HepG2 (cell line): ENCODE measurements around the gene NID2. TPM values are rescaled to one million over a fixed set of nuclear protein-coding genes. Genes with fewer than 3 reads are reported as not detected.

ENCODE experiments used
- KMT2B ChIP-seq: IDR thresholded peaks from 2 replicates; pipeline ENCODE4 v1.6.1; 2016; ENCODE audit warnings: missing genetic modification reagents, missing compliant biosample characterization
- MAFK ChIP-seq, 2 experiments: IDR thresholded peaks in 1 of 2; conservative IDR thresholded peaks in 1 of 2; 2 replicates each; pipeline ENCODE4 v1.6.1; 2011; ENCODE audit warnings: improper control_type of control experiment in 2 of 2, low read length in 2 of 2
- MED8 ChIP-seq: sonication (generic); formaldehyde crosslinking; IDR thresholded peaks from 2 replicates; pipeline ENCODE4 v1.8.1; 2023; ENCODE audit warnings: mild to moderate bottlenecking, missing genetic modification reagents; ENCODE audit not compliant: insufficient replicate concordance
- PTBP1 ChIP-seq: fragments of 200-400 bp; formaldehyde crosslinking; IDR thresholded peaks from 2 replicates; pipeline ENCODE4 v1.6.1; 2018; ENCODE audit warnings: low read length, low read depth; ENCODE audit not compliant: poor library complexity, severe bottlenecking
- RBFOX2 ChIP-seq: fragments of 200-400 bp; formaldehyde crosslinking; IDR thresholded peaks from 2 replicates; pipeline ENCODE4 v1.6.1; 2017; ENCODE audit warnings: low read depth, mild to moderate bottlenecking, low read length
- SKI ChIP-seq: fragments of 450-650 bp; IDR thresholded peaks from one replicate; pipeline ENCODE4 v1.6.1; 2018; ENCODE audit warnings: mild to moderate bottlenecking; ENCODE audit not compliant: partially characterized antibody
- TRIM24 ChIP-seq: sonication (generic); formaldehyde crosslinking; IDR thresholded peaks from 2 replicates; pipeline ENCODE4 v1.8.0; 2022; ENCODE audit warnings: mild to moderate bottlenecking, missing genetic modification reagents
- ZNF431 ChIP-seq: sonication (generic); formaldehyde crosslinking; IDR thresholded peaks from 2 replicates; pipeline ENCODE4 v1.9.0; 2022; ENCODE audit warnings: missing genetic modification reagents, low read depth, mild to moderate bottlenecking, borderline replicate concordance
- ZSCAN12 ChIP-seq: sonication (generic); formaldehyde crosslinking; IDR thresholded peaks from 2 replicates; pipeline ENCODE4 v1.9.0; 2021; ENCODE audit warnings: mild to moderate bottlenecking, missing genetic modification reagents
- ZSCAN22 ChIP-seq: sonication (generic); formaldehyde crosslinking; IDR thresholded peaks from 2 replicates; pipeline ENCODE4 v1.4.0; 2020; ENCODE audit warnings: mild to moderate bottlenecking, missing genetic modification reagents
- polyA plus RNA-seq, 8 experiments: library from polyadenylated mRNA; depleted of rRNA in 3 of 8; stranded (reverse) in 7 of 8; unstranded in 1 of 8; fragments of >200 nt; fragmentation: Illumina TruSeq in 4 of 8; extraction: Trizol in 4 of 8; gene quantifications; 2 replicates each; pipeline versions ENCODE4 v1.2.1 to v1.2.3, GENCODE V29; 2011 to 2016; ENCODE audit warnings: low read depth in 4 of 8, missing spikeins in 1 of 8, mixed read lengths in 1 of 8; ENCODE audit not compliant: insufficient read depth in 1 of 8
- total RNA-seq, 5 experiments: library from RNA; depleted of rRNA; stranded (reverse); fragments of >200 nt; fragmentation: Illumina TruSeq; extraction: Trizol; gene quantifications; 2 replicates each; pipeline ENCODE4 v1.2.3, GENCODE V29; 2016; ENCODE audit warnings: low read depth in 1 of 5
- TF ChIP-seq, protein P1 (sequence below): sonication (generic); formaldehyde crosslinking; IDR thresholded peaks from 2 replicates; pipeline ENCODE4 v1.5.1; 2020; ENCODE audit warnings: mild to moderate bottlenecking, moderate library complexity, missing genetic modification reagents
- TF ChIP-seq, protein P2 (sequence below): sonication (generic); formaldehyde crosslinking; IDR thresholded peaks from 2 replicates; pipeline ENCODE4 v1.4.0; 2020; ENCODE audit warnings: mild to moderate bottlenecking, missing genetic modification reagents
- TF ChIP-seq, protein P3 (sequence below): sonication (generic); formaldehyde crosslinking; IDR thresholded peaks from 2 replicates; pipeline ENCODE4 v1.5.1; 2020; ENCODE audit warnings: mild to moderate bottlenecking, missing genetic modification reagents

NID2 gene
- total and polyA plus RNA-seq, 2 of the 13 experiments (the other 11 are each of a cell fraction or from before 2014, with no cell fraction given), result 0.11 TPM; not detected in 1

DNA sequence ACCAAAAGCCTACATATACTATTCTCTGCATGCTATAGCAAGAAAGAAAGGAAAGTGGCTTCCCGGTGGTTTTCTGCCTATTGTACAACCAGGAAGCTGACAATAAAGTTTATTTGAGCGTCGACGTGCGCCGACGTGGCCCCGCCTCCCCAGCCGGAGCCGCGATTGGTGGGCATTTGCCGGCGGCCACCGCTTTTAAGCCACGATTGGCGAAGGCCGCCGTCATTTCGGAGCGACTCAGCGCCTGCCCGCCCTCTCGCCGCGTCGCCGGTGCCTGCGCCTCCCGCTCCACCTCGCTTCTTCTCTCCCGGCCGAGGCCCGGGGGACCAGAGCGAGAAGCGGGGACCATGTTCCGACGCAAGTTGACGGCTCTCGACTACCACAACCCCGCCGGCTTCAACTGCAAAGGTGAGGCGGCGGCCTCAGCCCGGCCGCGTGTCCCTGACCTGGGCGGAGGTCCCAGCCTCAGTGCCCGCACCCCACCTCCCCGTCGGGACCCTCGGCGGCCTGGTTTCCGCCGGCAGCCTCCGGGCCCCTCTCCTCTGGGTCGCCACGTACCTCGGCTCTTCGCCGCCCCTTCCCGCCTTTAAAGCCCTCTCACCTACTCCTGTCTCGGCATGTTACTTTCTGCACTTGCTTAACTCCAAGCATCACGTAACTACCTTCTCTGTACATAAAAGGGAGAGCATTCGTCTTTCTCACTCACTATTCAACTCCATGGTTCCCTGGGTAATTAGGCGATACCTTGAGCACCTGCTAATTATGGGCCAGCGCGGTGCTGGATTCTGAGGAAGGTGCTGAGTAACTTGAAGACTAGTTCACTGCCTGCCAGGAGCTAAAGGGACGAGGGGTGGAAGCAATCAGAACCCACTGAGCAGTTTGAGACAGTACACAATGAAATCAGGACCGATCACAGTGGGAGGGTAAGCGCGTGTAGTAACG lies 79.3 kb downstream of the NID2 start, which contains the start of gene RTRAF (continued):
- 0 out of 4 replicates have a peak, but pooled peaks of 1 of the 2 experiments have one; percentile 2 for TF ChIP-seq MAFK (conservative IDR thresholded peaks at IDR 0.05 in 1 of 2, IDR thresholded peaks at IDR 0.05 in 1 of 2; ENCODE audit: low read length in 2 of 2)
- TF ChIP-seq, protein P1, sequence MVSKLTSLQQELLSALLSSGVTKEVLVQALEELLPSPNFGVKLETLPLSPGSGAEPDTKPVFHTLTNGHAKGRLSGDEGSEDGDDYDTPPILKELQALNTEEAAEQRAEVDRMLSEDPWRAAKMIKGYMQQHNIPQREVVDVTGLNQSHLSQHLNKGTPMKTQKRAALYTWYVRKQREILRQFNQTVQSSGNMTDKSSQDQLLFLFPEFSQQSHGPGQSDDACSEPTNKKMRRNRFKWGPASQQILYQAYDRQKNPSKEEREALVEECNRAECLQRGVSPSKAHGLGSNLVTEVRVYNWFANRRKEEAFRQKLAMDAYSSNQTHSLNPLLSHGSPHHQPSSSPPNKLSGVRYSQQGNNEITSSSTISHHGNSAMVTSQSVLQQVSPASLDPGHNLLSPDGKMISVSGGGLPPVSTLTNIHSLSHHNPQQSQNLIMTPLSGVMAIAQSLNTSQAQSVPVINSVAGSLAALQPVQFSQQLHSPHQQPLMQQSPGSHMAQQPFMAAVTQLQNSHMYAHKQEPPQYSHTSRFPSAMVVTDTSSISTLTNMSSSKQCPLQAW (CRISPR knock-in tag), result no peak; the same call in 1 of the 2 replicates
- no peak for TF ChIP-seq TRIM24
- no peak for TF ChIP-seq MED8 (CRISPR knock-in tag)
- no peak for TF ChIP-seq ZNF431 (CRISPR knock-in tag)
- peak; percentile 96 for TF ChIP-seq RBFOX2
- no peak for TF ChIP-seq PTBP1
- TF ChIP-seq, protein P2, sequence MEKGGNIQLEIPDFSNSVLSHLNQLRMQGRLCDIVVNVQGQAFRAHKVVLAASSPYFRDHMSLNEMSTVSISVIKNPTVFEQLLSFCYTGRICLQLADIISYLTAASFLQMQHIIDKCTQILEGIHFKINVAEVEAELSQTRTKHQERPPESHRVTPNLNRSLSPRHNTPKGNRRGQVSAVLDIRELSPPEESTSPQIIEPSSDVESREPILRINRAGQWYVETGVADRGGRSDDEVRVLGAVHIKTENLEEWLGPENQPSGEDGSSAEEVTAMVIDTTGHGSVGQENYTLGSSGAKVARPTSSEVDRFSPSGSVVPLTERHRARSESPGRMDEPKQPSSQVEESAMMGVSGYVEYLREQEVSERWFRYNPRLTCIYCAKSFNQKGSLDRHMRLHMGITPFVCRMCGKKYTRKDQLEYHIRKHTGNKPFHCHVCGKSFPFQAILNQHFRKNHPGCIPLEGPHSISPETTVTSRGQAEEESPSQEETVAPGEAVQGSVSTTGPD (CRISPR knock-in tag), result no peak
- TF ChIP-seq SKI, result no peak
- TF ChIP-seq KMT2B (CRISPR knock-in tag), result peak; percentile 95
- no peak; the same call in 1 of the 2 replicates for TF ChIP-seq ZSCAN12 (CRISPR knock-in tag)
- TF ChIP-seq ZSCAN22, result no peak
- TF ChIP-seq, protein P3, sequence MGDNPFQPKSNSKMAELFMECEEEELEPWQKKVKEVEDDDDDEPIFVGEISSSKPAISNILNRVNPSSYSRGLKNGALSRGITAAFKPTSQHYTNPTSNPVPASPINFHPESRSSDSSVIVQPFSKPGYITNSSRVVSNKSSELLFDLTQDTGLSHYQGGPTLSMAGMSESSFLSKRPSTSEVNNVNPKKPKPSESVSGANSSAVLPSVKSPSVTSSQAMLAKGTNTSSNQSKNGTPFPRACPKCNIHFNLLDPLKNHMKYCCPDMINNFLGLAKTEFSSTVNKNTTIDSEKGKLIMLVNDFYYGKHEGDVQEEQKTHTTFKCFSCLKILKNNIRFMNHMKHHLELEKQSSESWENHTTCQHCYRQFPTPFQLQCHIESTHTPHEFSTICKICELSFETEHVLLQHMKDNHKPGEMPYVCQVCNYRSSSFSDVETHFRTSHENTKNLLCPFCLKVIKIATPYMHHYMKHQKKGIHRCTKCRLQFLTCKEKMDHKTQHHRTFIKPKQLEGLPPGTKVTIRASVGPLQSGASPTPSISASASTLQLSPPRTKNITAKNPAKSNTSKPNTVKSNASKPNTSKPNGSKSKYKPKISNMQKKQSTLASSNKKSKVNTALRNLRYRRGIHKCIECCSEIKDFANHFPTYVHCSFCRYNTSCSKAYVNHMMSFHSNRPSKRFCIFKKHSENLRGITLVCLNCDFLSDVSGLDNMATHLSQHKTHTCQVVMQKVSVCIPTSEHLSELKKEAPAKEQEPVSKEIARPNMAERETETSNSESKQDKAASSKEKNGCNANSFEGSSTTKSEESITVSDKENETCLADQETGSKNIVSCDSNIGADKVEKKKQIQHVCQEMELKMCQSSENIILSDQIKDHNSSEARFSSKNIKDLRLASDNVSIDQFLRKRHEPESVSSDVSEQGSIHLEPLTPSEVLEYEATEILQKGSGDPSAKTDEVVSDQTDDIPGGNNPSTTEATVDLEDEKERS (CRISPR knock-in tag), result 0 out of 2 replicates have a peak, but pooled peaks have one; percentile 13
